Tongue (tissue), 2 donors: ENCODE measurements around the gene CDH13. TPM values are rescaled to one million over a fixed set of nuclear protein-coding genes. Genes with fewer than 3 reads are reported as not detected.

ENCODE experiments used
- DNase-seq: peaks from one replicate; pipeline ENCODE4 v3.0.0-alpha.2; 2015
- total RNA-seq: library from RNA; depleted of rRNA; stranded (reverse); fragments of >200 nt; gene quantifications from one replicate; pipeline ENCODE4 v1.2.3, GENCODE V29; 2014

Gene CDH13
- total RNA-seq, 1 donor from 2014 or later: 106 TPM

DNA sequence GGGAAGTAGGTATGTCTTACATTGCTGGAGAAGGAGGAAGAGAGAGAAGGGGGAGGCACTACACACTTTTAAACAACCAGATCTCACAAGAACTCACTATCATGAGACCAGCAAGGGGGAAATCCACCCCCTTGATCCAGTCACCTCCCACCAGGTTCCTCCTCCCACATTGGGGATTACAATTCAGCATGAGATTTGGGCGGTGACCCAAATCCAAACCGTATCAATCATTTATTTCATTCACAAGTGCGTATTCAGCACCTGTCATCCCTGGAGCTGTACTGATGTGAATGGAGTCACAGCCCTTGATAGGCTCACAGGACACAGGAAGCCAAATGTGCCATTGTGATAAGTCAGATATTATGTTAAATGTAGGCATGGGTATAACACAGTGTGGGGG, 952.7 kb downstream of the CDH13 start:
- peak; percentile 21 for DNase-seq

DNA sequence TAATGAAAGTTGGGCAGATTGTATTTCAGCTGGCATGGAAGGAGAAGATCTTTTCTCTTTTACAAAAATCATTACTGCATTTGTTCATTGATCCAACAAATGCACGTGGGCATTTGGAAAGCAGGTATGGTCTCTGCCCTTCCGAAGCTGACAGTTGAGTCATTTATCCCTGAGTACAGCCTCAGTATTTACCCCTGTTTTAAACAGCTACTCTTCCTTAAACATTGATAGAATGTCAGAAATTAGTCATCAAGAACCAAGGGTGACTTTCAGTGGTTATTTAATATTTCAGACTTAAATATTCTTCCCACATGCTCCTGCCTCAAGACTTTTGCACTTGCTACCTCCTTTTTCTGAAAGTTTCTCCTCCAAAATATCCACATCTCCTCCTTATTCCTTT, 954.3 kb downstream of the CDH13 start:
- no peak for DNase-seq

DNA sequence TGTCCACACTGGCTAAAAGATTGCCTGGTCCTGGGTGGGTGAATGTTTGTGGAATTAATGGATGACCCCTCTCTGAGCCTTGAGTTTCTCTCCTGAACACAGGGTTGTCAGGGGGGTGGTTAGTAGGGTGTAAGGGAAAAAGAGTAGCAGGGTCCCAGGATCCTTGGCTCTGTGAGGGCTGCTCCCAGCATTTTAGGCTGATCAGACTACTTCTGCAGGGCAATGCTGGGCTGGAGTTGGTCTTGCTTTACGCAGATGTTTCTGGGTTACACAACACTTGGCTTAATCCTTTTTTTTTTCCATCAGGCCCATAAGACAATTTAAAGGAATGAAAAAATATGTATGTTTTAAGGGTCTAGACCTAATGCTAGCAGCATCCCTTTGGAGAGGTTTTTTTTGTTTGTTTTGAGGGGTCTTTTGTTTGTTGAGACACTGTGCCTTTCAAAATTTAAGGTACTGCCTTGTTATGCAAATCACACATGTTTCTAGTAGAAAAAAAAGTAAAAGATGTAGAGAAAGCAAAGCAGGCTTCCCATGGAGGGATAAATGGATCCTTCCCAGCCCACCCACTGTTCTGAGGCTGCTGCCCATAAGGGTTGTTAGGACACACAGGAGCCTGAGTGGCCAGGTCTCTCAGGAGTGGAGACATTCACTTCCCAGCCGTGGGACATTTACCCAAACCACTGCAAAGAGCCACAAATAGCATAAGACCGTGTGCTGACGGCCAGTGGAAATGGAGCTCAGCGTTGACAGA, 955.4 kb downstream of the CDH13 start:
- DNase-seq: no peak

DNA sequence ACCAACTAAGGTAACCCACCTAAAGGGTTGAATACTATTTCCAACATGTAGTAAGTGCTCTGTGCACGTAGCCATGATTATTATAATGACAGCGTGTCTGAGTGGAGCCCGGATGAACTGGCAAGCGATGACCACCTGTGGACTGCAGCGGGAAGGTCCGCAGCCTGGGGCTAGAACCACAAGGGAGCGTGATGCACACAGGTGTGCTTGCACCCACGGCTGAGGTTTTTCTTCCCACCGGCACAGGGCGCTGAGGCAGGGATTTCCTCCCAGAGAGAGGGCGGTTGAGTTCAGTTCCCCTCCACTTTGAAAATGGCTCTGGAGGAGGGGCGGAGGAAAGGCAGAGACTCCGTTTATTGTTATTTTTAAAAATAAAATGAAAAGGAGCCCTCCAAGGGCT, 959.3 kb downstream of the CDH13 start:
- DNase-seq: no peak

DNA sequence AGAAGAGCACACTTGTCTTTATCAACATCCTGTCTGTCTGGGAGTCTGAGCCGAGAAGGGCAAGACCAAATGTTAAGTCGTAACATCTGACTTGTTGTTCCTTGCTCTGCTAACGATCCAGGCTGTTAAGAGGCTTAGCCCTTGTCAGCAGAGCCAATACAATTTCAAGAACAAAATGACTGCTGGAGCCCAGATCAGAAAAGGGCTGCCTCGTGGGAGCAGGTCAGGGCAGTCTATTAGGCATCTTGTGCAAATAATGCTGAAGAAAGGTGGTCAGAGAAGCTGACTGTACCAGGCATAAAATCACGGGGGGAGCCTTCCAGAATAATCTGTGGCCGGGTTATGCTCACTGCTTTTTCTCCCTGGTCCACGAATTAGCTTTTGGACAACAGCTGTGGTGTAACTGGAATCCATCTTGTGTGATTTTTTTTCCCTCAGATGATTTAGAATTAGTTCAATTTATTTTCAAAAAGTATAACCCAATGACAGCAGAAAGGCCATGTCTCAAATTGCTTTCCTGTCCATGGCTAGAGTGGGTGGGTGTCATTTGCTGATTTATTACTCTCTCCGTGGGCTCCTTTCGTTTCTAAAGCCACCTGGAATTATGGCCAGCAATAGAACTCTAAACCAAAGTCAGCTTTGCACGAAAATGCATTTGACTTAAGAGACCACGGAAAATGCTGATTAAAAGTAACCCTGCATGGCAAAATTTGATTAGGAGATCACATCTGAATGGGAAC, 959.9 kb downstream of the CDH13 start:
- peak; percentile 54 for DNase-seq

DNA sequence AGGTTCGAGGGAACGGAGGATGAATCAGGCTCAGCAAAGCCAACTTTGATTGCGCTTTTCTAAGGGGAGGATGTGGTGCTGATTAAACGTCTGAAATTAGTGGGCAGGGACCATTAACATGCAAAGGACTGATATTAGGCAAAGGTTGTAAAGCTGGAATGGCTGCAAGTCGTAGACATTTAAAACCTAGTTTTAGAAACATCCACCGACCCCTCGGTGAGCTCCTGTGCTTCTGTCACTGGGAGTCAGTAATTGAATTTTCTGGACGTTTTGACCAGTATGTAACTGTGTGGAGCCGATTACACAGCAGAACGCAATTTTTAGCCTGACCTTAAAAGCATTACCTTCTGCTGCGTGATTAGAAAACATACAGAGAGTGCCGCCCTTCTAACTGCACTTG, 960.4 kb downstream of the CDH13 start:
- DNase-seq: no peak

DNA sequence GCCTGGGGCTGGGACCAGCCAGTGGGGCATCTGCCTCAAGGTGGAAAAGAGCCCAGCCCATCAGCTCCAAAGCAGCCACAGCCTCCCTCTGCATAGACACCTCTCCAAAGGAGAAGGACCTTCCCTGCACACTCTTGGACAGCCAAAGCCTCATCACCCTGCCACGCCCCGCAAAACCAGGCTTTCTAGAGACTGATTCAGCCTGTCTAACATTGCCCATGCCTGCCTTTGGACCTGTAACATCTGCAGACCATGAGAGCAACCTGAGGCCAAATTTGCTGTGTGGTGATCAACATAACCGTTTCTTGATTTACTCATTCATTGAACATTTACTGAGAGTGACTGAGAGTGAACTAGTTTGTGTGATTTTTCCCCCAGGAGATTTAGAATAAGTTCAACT, 961.3 kb downstream of the CDH13 start:
- no peak for DNase-seq

DNA sequence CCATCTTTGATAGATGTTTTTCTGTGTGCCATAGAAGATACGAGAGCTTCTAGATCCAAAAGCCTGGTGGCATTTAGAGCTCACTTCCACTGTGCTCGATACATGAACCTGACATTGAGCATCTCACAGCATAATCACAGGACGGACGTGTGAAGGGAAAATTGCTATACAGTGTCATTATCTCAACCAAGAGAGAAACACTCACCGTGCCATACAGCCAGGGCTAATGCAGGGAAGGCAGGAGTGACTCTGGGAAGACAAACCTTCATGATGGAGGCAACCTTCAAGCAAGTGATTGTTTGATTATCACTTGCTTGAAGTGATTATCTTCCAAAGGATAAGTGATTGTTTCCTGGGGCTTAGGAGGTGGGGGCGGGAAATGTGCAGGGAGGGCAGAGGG, 962.8 kb downstream of the CDH13 start:
- no peak for DNase-seq

DNA sequence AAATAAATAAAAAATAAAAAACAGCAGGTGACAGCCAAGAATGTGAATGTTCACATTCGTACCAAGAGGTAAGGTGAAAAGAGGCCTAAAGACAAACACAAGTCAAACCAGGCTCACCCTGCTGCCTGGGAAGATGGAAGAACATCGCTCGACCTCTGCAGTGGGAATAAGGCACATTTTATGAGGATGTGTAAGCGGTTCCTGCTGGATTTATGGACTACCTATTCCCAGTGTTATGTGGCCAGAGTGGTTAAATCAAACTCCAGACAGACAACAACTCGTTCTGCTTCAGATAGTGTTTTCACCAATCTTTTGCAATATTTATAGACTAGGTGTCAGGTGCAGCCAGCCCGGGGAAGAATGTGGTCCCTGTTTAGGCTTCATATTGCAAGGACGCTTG, 966.0 kb downstream of the CDH13 start:
- DNase-seq: no peak

DNA sequence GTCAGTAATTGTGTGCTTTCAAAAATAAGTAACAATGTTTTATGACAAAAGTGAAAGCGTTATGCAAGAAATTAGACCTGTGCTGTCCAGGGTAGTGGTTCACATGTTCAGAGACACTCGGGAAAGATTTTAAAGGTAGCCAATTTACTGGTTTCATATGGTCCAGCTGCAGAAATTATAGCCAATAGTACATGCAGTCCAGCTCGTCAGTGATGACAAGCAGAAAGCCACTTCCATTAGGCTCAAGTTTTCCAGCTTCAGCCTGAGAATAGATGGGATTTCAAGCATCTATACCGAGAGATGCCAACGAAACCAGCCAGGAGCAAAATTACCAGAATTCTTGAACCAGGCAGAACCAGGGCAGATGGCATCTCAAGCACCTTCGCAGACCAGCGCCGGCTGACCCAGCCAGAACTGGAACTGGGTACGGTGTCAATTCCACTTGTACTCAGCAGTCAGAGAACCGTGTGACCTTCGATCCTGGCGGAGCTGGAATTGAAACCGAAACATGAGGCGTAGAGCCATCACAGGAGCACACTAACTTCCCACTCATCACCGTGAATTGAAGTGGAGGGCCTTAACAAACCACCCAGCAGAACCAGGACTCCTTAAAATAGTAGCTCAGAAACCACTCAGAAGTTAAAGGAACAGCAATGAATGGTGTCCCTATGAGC, 973.2 kb downstream of the CDH13 start:
- no peak for DNase-seq

DNA sequence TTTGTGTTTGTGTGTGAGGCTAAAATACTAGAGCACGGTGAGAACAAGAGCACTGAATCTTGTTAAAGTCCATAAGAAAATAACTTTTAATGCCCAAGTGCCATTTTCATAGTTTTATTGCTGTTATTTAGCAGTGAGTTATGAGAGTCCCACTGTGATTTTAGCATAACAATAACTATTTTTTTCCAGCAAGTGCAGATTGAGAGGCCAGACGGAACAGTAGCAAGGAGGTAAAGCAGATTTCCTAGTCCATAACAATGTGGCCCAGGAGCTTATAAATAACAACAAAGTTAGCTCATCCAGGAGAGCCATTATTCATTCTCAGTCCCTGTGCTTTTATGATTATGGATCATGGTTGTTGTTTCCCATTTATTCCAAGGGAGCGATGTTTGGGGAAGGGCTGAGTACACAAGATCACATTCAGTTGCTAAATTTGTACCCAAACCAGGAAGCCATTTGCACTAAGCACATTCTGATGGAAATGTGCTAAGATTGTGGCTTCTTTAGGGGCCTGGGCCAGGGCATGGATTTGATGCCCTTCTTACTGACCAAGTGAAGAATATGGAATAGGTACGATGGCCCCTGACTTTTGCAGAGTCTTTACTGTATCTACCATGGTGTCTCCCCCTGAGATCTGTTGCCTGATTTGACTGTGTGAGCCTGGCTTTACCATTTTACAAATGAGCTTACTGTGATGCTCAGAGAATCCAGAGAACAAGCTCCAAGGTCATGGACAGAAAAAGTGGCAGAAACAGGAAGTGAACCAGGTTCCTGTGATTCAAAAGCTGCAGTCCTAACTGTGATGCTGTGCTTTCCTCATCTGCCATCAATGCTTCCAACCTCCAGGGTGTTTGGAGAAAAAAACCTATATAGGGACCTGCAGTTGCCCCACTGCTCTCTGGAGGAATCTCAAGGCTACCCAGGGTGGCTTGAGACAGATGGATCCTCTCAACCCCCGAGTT, 976.3 kb downstream of the CDH13 start:
- DNase-seq: no peak

DNA sequence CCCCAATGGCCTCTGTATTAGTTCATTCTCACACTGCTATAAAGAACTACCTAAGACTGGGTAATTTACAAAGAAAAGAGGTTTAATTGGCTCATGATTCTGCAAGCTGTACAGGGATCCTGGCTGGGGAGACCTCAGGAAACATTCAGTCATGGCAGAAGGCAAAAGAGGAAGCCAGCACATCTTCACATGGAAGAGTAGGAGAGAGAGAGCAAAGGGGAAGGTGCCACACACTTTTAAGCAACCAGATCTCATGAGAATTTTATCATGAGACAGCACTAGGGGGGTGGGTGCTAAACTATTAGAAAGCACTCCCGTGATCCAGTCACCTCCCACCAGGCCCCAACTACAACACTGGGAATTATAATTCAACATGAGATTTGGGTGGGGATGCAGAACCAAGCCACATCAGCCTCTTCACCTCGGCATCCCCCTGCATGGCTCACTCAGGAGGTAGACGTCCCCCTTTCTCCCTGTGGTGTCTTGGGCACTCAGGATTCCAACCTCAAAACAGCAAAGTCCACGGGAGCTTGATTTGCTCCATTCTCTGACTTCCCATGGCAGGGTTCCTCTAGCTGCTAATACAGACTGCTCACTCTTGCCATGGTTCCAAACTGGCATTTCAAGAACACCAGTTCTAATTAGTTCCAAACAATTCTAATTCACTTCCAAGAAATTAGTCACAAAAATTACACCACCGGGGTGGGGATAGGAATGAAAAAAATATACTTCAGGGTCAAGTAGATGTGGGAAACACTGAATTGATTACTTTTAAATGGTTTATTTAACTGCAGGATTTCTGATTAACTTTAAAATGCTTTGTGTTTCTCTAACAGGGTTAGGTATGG, 977.2 kb downstream of the CDH13 start:
- no peak for DNase-seq

DNA sequence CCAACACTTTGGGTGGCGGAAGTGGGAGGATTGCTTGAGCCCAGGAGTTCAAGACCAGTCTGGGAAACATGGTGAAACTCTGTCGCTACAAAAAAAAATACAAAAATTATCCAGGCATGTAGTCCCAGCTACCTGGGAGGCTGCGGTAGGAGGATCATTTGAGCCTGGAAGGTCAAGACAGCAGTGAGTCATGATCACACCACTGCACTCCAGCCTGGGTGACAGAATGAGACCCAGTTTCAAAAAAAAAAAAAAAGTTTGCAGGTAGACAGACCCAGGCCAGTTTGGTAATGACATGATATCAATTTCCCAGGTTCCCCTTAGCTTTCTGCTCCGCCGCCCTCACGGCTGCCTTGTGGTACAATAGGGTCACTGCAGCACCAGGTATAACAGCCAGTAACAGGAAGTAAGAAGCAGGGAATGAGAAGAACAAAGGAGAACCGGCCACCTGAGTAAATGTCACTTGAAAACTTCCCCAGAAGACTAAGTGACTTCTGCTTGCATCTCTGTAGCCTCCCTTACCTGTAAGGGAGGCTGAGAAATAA, 979.8 kb downstream of the CDH13 start:
- no peak for DNase-seq

DNA sequence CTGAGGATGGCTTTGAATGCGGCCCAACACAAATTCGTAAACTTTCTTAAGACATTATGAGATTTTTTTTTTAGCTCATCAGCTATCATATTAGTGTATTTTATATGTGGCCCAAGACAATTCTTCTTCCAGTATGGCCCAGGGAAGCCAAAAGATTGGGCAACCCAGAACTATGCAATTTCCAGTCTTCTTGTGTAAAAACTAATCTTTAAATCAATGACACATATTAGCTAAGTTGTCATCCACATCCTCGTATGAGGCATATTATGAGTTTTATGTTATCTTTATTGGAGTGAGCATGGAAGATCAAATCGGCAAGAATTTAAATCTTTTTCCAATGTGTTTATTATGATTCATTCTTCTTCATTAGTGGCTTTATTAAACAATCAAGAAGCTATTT, 982.4 kb downstream of the CDH13 start:
- no peak for DNase-seq

DNA sequence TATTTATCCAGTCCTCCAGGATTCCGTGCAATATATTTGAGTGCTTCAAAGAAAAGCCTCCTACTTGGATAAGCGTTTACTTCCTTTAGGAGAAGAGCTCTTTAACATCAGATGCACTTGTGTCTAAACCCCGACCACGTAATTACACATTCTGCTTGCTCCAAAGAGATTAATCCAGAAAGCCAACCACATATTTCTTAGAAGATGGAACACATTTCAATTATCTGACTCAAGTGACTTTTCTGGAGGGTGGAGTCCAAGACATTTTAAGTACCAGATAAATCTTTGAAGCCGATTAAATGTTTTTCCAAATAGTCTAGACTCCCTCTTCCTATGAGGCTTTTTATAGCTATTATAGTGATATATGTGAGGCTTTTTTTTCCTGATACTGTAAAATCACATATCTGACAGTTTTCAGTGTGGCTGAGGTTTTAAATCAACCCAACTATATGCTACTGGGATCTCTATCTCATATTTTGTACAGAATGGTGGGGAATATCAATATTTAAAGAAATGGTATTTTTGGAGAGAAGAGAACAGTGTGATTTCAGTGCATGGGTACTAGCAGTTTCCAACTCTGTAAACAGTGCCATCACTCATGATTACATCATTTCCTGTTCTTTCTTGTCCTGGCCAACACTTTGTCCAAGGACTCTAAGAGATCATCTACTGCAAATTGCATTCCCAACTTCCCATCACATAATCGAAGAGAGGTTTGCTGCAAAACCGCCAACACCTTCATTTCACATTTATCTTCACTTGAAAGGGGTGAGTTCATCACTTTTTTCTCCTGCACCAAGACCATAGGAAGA, 988.6 kb downstream of the CDH13 start:
- DNase-seq: no peak

DNA sequence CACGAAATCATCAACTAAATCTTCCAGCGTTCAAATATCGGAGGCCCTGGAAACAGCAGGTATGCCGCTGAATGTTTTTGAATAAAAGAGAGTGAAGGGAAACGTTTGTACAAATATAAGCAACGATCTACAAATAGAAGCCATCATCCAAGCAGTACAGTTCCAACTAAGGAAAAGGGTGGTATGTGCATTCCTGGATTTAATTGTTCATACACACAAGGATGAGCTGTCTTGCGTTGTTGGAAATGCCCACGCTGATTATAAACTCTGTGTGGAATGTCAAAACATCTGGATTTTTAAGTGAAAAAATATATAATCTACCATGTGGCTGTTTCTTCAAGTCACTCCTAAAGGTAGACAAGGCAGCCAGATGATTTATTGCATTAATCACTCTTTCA, 989.2 kb downstream of the CDH13 start:
- no peak for DNase-seq

DNA sequence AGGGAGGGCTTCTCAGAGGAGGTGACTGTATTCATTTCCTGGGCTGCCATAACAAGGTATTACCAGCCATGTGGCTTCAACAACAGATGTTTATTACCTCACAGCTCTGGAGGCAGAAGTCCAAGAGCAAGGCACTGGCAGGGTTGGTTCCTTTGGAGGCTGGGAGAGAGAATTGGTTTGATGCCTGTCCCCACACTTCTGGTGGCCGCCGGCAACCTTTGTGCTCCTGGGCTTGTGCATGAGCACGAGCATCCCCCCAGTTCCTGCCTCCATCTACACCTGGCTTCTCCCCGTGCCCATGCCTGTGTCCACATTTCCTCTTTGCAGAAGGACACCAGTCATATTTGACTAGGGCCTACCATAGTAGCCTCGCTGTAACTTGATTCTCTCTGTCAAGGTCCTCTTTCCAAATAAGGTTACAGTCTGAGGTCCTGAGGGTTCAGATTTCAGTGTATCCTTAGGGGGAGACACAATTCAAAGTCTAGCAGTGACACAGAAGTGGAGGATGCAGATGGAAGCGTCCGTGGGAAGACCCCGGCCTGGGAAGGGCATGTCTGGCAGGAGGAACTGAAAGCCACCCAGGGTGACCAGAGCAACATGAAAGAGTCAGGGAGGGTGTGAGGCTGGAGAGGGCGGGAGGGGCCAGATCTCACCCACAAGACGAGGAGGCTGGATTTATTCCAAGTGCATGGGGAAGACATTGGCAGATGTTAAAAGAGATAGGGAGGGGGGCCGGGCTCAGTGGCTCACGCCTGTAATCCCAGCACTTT, 992.8 kb downstream of the CDH13 start:
- peak; percentile 13 for DNase-seq

DNA sequence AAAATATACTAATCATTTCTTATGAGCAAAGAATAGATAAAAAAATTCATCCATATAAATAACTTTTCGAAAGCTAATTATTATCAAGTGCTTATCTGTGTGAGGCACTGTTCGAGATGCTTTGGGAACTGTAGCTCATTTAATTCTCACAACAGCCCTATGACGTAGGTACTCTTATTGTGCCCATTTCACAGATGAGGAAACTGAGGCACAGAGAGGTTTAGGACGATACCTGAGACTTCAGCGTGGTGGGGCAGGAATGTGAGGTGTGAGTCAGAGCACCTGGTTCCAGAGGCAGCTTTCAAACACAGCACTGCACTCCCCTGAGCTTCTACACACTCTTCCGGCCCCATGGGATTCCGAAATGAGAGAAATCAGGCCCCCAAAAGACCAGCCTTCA, 995.2 kb downstream of the CDH13 start:
- no peak for DNase-seq

DNA sequence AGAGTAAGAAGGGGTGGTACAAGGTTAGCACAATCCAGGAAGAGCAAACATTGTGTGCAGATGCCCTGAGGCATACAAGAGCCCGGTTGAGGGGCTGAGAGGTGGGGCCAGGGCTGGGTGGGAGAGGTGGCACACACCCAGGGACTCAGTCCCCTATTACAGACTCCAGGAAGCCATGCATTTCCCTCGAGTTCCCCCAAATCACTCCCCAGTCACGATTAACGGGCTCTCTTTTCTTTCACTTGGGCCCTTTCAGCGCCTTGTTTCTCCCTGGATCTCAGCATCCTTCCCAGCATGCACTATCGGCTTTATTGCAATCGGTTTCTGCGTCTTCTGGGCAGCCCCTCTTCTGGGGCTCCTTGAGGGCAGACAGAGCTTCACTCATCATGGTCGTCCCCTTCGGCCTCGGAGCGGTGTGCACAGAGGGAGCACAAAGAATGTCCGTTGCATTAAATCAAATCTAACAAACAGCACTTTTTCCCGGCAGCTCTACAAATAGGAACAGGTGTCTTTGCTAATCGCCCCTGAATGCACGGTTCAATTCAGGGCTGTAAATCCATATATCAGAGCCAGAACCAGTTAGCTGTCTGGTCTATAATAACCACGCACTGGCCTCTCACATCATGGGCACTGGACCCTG, 996.4 kb downstream of the CDH13 start:
- no peak for DNase-seq
